GM19372 (cell line): ENCODE data around the gene RIN3.
"Not testable (repeated sequence)": the region's sequence is repeated elsewhere in the genome, so short reads cannot be mapped to it uniquely, and the experiment has no call there.

Experiments used
- ATAC-seq: cut with Tn5 transposase; IDR thresholded peaks from one replicate; pipeline ENCODE4 v1.9.1; 2021; ENCODE audit warnings: mild to moderate bottlenecking, low read depth, moderate library complexity; ENCODE audit not compliant: unreplicated experiment

The RIN3 gene

DNA sequence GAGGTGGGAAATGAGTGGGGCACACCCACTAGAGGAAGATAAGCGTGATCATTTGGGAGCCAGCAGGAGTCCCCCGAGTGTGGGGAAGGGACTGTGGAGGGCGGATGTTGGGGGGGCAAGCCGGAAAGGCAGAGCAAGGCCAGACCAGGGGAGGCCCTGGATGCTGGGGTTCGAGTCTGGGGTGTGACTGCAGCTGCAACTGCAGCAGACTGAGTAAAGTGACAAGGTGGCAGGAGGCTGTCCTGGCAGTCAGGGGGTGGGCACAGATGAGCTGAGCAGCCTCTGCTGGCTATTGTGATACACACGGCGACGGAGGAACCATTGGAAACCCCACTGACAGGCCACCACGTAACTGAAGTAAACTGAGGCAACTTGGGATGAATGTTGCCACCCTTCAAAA lies 124.7 kb downstream of the RIN3 start:
- ATAC-seq, result no peak

DNA sequence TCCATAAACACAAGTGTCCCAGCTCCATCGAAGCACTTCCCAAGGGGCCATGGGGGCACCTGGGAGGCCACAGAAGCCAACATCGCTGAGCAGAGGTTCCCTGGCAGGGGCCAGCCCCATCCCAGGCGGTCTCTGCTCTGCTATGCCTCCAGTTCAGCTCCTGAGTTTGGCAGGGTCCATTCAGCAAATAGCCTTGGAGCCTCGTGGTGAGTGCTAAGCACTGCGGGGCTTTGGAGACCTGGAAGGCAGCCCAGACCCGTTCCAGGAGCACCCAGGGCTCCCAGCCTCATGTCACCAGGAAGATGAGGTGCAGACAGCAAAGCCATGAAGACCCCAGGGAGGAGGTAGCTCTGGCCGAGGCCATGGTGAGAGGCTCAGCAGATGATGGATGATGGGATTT lies 125.3 kb downstream of the RIN3 start:
- ATAC-seq, result no peak

DNA sequence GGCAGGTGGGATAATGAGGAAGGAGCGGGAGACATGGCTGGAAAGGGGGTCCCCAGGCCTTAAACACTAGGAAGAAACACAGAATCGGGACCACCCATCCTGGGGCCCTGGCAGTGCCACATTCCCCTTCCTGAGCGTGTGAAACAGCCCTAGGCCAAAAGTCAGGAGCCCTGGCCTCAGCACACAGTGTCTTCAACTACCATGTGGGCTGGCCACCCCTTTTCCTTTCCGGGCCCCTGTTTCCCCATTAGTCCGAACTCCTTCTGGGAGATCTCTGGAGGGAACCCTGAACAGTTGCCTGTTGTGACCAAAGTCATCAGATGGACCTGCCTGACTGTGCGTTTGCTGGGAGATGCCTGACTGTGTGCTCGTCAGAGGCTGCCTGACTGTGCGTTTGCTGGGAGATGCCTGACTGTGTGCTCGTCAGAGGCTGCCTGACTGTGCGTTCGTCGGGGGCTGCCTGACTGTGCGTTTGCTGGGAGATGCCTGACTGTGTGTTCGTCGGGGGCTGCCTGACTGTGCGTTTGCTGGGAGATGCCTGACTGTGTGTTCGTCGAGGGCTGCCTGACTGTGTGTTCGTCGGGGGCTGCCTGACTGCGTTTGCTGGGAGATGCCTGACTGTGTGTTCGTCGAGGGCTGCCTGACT lies 126.0 kb downstream of the RIN3 start:
- not testable (repeated sequence) for ATAC-seq

DNA sequence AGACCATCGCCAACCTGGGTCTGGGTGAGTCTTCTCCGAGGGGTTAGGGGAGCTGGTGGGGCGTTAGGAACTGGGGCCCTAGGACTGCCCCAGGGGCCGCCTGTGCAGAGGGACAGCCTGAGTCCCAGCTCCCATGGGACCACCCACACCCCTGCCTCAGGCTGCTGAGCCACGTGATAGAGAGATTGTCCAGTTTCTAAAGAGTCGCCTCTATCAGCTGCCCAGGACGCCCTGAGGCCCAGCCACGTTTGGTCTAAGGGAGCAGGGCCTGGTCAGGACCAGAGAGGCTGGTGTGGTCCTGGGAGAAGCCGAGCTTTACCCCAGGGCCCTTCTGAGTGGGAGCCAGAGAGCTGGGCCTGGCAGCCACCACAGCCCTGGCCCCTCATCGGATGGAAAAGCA lies 127.7 kb downstream of the RIN3 start:
- ATAC-seq, result no peak

DNA sequence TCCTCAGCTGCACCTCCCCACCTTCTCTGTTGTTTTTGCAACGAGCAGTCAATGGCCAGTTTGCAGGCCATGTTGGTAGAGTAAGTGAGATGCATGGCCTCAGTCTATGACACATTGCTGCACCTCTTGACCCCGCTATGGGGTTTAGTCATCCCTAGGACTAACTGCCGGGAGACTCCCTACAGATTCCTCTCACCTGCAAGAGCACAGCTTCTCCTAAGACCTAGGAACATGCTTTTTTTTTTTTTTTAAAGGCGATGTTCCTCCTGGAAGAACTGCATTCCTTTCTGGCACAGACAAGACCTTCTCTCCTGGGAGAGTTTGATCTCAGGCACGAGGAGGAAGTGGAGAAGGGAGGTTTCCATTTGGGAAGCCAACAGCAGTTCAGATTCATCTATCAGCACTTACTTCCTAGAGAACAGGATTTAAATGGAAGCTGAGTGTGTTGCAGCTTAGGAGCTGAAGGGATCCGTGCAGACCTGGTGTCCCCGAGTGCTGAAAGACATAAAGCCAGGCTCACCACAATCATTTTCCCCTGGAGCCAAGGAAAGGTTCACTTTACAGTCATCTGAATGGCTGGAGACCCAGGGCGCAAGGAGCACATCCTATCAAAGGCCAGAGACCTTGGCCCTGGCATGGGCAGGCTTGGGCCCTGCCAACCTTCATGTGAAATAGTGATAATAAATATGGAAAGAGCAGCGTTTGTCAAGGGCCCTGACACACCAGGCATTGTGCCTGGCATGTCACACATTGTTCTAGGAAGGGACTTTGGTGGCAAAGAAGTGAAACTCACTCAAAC lies 130.8 kb downstream of the RIN3 start:
- no peak for ATAC-seq

DNA sequence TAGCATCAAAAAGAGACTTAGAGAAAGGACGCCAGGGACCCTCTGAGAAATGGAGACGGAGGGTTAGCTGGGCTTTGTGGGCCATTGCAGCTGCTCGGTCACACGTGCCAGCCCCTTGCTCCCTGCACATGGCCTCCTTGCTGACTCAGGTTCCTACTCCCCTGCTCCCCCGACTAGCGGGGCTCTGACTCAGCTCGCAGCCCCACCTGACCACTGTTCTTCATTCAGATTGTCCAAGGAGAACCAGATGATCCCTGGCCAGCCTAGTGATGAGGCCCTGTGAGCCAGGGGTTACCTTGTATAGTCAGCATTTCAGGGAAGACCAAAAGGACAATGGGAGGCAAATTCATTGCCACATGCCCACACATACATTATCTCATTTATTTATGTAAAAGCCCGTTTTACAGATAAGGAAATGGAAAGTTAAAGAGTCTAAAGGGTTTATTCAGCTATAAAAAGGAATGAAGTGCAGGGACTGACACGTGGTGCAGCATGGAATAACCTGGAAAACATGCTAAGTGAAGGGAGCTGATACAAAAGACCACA lies 131.5 kb downstream of the RIN3 start:
- ATAC-seq, result no peak

DNA sequence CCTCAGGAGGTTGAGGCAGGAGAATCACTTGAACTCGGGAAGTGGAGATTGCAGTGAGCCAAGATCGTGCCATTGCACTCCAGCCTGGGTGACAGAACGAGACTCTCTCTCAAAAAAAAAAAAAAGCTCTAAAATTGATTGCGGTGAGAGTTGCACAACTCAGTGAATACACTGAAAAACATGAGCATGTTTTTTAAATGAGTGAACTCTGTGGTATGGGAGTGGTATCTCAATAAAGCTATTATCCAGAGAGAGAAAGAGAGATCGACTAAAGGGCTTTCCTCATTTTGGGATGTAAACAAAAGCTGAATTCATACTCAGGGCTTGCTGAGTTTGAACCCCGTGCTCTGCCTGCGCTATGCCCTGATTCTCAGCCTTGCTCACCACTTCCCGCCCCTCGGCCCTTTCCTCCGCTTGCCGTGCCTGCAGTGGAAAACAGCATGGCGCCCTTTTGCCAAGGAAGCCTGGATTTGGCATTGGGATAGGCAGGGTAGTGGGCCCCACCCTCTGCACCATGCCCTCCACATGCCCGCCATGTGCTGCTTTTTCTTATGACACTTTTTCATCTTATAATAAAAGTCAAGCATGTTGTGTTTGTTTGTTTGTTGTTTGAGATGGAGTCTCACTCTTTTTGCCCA lies 132.4 kb downstream of the RIN3 start:
- no peak for ATAC-seq

DNA sequence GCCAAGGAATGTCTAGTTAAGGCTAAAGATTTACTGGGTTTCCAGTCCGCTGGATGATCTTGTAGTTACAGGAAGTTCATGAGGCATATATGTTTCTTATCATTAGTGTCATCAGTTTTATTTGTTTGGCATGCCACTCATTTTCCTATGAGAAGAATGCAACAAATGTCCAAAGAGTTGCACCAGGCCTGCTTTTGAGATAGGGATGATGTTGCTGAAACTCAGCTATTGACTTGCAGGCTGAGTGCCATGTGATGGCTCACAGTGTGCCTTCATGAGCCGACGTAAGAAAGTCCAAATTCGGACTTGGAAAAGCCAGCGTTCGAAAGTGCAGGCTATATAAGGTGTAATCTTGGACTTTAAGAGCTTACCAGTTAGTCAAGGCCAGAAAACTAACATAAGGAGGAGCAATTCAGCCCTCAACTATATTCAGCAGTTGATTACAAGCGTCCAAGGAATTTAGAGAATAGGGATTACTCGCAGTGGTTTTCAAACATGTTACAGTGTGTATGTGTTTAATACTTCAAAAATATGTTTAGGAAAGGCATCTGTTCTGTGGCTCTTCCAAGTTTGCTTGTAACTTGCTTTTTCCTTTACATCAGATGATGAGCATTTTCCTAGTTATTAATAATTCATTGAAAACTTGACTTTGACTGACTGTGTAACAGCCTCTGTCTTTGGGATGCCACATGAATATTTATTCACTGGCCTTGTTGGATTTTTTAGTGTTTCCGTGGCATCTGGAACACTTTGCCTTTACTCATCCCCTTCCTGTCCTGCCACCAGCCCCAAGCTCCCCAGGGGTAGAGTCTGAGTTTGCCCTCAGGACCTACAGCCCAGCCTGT lies 133.6 kb downstream of the RIN3 start:
- no peak for ATAC-seq

DNA sequence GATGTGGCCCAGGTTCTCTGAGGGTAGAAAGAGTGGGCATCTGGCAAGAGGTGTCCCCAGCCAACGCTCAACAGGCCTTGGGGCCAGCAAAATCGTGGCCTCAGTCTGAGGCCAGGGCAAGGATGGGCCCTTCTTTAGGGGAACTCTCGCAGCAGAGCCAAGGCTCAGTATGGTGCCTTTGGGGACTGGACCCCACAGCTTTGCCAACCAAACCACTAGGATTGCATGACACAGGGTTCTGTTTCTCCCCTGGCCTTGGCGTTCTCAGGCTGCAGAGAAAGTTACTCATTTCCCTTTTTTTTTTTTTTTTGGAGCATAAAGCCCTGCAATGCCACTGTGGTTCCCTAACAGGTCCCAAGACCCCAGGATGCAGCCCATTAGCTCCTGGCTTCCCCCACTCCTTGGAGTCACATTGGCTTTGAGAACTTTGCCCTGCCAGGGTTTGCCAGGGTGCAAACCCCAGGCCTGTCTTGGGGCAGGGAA lies 134.3 kb downstream of the RIN3 start:
- ATAC-seq, result no peak

DNA sequence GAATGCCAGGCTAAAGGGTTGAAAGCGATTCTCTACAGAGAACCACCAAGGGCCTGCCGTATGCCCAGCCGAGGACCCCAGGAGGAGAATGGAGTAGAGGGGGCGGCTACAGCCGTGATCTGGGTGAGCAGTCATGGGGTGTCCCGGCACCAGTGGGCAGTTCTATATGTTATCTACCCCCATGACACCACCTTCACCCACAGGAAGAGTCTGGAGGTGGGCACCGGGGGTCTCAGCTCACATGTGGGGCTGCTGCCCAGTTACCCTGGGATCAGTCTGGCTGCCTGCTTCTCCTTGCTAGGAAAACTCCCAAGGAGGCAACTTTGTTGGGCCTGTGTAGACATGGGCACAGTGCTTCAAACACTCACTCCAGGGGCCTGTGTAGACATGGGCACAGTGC lies 135.5 kb downstream of the RIN3 start:
- ATAC-seq, result no peak

DNA sequence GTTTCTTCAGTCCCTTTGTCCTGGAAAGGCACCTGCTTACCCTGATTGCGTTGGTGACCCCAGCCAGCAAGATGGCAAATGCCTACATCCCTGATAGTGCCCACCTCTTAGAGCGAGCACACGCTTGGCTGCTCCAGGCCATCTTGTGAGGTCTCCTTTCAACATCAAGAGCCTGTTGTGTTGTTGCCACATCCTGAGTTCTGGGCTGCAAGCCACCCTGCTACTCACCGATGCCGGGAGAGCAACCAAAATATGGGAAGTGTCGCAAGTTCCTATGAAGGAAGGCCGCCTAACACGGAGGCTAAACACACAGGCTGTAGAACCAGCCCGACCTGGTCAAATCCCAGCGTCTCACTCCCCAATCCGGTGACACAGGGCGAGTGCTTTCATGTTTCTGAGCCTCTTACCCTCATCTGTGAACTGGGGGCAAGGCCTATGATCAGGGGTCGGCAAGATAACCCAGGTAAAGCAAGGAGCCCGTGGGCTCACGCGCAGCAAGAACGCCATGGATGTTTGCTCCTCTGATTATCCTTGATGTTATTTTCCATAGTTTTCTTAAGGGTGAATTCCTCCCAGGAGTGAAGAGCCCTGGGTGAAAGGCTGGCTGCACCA lies 136.5 kb downstream of the RIN3 start:
- ATAC-seq, result no peak

DNA sequence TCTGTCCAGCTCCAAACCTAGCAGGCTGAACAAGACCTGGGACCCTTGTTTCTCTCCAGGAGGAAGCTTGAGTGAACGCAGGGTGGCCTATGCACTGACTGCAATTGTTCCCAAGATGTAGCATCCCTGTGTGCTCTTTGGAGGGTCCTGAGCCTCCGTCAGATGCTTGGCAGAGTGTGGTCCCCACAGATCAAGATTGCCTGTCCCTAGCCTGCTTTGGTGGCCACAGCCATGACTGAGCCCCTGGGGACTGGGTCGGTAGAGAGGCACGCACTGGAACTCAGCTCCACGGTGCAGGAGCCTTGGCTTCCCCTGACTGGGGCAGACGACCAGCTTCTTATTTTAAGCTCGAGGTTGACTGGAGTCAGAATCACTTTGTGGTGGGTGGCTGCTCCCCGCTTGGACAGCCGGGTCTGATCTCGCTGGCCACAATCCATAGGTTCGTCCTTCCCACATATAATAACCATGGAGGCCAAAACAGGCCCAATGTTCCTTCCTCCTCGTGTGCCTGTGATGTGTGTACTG lies 137.1 kb downstream of the RIN3 start:
- ATAC-seq, result no peak

DNA sequence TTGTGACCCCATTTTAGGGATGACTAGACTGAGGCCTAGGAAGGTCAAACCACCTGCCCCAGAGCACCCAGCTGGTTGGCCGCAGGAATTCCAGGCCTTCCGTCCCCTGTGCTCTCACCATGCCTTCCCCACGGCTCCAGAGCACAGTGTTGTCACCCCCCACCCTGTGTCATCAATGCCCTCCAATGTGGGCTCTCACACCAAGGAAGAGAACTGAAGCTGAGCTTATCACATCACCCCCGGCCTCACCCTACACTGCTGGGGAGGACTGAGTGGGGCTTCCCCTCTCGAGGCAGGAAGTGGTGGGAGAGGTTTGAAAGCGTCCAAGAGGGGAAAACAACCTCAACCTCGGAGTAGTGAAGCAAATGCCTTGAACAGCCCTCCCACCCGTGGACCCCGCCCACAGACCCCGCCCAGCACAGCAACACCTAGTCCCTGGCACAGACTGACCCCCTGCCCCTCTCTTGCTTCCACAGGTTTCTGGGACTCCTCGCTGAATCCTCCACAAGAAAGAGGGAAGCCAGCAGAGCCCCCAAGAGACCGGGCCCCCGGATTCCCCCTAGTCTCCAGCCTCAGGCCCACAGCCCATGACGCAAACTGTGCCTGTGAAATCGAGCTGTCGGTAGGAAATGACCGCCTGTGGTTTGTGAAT lies 137.7 kb downstream of the RIN3 start:
- ATAC-seq, result peak; percentile 60

DNA sequence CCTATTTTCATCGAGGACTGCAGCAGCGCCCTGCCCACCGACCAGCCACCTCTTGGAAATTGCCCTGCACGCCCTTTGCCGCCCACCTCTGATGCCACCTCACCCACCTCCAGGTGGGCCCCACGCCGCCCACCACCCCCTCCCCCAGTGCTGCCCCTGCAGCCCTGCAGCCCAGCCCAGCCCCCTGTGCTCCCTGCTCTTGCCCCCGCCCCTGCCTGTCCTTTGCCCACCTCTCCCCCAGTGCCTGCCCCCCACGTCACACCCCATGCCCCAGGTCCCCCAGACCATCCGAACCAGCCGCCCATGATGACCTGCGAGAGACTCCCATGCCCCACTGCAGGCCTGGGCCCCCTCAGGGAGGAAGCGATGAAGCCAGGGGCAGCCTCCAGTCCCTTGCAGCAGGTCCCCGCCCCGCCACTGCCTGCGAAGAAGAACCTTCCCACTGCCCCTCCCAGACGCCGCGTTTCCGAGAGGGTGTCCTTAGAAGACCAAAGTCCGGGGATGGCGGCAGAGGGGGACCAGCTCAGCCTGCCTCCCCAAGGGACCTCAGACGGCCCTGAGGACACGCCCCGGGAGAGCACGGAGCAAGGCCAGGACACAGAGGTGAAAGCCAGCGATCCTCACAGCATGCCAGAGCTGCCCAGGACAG lies 138.3 kb downstream of the RIN3 start:
- no peak for ATAC-seq

DNA sequence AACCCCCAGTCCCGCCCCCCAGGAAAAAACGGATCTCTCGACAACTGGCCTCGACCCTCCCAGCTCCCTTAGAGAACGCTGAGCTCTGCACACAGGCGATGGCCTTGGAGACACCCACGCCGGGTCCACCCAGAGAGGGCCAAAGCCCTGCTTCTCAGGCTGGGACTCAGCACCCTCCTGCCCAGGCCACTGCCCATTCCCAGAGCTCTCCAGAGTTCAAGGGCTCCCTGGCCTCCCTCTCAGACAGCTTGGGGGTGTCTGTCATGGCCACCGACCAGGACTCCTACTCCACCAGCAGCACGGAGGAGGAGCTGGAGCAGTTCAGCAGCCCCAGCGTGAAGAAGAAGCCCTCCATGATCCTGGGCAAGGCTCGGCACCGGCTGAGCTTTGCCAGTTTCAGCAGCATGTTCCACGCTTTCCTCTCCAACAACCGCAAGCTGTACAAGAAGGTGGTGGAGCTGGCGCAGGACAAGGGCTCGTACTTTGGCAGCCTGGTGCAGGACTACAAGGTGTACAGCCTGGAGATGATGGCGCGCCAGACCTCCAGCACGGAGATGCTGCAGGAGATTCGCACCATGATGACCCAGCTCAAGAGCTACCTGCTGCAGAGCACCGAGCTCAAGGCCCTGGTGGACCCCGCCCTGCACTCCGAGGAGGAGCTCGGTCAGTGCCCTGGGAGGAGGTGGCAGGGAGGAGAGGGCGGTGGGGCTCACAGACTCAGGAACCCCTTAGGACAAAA lies 139.0 kb downstream of the RIN3 start:
- ATAC-seq, result no peak

DNA sequence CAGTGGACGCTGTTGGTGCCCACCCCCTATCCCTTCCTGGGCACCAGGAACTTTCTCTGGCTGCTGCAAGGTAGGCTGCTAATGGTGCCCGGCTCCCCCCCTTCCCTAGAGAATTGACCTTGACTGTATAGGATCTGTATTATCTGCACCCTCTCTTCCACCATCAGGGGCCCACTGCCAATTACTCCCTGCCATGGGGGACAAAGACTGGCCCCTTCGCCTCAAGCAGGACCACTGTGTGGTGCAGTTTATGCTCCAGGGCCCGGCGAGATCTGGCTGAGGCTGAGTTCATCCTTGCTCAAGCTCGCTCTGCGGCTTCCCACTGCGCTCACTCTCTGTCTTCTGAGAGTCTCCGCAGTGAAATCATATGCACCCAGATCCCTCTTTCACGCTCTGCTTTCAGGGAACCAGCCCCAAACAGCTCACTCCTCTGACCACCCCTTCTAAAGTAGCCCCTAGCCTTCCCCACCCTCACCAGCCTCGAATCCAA lies 139.6 kb downstream of the RIN3 start:
- no peak for ATAC-seq

DNA sequence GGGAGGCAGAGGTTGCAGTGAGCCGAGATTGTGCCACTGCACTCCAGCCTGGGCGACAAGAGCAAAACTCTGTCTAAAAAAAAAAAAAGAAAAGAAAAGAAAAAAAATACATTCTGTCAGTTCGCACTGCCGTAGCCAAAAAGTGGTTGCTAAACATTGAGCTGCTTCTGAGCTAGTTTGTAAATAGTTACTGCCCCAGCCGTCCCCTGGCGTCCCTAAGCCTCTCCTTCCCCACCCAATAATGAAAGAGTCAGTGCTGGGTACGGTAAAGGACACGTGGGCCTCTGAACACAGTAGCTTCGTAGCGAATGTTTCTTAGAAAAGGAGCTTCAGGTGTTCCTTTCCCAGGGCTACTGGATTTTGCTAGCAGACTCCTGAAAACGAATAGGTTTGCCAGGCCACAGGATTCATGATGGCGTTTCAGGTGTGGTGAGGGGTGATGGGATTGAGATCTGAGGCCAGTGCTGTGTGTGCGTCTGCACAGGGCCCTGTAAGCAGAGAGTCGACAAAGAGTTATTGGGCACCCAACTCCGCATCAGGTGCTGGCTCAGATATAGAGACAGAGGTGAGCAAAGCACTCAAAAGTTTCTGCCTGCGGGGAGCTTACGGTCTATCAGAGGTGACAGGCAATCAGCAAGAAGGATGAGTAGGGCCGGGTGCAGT lies 140.8 kb downstream of the RIN3 start:
- ATAC-seq, result no peak
